Activated CD4-positive, alpha-beta T cell treated with anti-CD3 and anti-CD28 coated beads, Interleukin-2, amount 50 U/mL, for 24 hours (primary cell): ENCODE results near the gene OR1D5.
"Not testable (repeated sequence)": the region's sequence is repeated elsewhere in the genome, so short reads cannot be mapped to it uniquely, and the experiment has no call there.

ENCODE experiments used
- DNase-seq, 2 donors: peaks; one replicate each; pipeline ENCODE4 v3.0.0-alpha.2; 2020; ENCODE audit warnings: low read depth in 1 of 2, low spot score in 1 of 2

Gene OR1D5

DNA sequence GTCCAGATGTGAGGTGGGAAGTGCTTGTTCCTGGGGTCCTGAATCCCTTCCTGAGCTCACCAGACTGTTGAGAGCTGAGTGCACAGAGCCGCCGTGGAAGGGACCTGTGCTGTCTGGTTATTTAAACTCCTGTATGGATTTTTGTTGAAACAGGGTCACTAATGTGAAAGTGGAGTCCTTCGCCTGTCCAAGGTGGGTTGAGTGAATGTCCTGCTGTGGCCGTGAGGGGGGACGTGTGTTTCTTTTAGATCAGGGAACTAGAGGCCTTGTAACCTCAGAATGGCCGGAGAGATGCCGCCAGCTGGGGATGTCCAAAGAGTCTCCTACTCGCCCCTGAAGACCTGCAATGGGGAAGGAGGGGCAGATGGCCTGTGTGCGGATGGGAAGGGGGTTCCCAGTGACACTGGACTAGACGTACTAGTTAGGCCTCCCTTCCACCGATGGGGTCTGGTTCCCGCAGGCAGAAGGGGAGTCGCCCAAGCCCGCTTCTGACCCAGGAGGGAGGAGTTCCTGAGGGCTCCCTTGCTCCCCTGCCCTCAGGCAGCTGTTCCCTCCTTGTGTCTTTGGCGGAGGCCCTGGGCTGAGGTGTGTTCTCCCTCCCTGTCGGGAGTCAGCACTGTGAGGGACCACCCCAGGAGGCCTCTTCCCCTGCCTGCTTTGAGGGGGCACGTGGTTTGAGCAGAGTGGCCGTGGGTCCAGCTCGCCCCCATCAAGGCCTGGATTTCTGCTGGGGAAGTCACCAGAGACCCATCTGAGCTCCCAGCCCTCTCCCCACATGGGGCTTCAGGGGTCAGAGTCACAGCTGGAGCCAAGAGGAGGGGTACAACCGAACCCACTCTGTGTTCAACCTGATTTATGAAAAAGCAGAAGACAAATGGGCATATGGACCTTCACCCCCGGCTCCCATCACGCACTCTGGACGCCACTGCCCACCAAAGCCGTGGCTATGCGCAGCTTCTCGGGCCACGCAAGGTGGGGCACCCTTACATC lies 30.9 kb downstream of the OR1D5 start:
- no peak for DNase-seq

DNA sequence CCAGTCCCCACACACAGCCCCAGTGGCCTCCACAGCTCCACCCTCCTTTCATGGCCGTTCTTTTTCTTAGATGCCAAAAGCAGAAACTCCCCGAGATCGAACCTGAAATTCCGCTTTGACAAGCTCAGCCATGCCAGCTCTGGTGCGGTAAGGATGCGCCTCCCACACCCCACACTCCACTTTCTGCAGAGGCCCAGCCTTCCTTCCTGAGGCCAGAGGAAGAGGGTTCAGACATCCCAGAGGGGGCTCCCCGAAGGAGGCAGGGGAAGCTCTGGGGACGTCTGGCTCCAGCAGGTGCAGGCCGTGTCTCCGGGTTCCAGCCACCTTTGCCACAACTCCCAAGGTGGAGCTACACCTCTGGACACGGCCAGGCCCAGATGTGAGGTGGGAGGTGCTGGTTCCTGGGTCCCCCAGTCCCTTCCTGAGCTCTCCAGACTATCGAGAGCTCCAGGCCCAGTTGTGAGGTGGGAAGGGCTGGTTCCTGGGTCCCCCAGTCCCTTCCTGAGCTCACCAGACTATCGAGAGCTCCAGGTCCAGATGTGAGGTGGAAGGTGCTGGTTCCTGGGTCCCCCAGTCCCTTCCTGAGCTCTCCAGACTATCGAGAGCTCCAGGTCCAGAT lies 32.4 kb downstream of the OR1D5 start:
- DNase-seq: not testable (repeated sequence)

DNA sequence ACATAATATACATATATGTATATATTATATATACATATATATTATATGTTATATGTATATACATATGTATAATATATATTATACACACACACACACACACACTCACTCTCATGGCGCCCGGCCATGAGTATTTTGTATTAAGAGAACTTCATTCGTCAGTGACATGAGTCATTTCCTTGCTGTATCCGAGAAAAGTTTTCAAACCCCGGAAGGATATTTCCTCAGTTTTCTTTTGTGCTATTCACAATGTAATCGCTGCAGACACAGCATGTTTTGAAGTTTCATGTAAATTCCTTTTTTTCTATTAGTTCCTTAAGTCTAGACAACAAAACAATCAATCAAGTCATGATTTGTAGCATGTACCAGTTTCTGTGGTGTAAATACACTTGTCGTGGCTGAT lies 33.3 kb downstream of the OR1D5 start:
- no peak for DNase-seq

DNA sequence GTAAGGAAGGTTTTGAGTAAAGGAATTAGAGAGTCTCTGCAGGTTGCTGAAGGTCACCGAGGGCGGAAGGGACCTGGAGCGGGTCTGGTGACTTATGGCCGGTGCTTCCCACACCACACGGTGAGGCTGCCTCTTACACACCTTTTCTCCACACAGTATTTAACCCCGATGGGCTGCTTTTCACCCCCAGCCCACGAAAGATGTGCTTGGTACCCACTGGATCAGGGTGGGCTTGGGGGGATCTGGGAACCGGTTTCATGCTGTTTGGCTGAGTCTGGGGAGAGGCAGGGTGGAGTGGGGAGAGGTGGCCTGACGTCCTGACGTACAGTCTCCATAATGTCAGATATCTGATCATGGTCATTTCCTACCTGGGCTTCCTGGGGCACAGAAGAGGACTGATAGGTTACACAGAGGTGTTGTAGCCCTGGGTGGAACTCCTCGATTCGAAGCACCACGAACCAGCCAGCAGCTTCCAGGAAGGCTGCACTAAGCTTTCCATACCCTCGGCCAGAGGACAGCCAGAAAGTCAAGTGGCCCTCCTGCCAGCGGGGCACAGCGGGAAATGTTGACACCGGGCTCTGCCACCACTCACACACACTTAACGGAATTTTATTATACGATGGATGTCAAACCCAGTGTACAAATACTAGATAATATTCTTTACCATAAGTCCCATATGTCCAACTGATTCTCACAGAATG lies 34.0 kb downstream of the OR1D5 start:
- DNase-seq: no peak

DNA sequence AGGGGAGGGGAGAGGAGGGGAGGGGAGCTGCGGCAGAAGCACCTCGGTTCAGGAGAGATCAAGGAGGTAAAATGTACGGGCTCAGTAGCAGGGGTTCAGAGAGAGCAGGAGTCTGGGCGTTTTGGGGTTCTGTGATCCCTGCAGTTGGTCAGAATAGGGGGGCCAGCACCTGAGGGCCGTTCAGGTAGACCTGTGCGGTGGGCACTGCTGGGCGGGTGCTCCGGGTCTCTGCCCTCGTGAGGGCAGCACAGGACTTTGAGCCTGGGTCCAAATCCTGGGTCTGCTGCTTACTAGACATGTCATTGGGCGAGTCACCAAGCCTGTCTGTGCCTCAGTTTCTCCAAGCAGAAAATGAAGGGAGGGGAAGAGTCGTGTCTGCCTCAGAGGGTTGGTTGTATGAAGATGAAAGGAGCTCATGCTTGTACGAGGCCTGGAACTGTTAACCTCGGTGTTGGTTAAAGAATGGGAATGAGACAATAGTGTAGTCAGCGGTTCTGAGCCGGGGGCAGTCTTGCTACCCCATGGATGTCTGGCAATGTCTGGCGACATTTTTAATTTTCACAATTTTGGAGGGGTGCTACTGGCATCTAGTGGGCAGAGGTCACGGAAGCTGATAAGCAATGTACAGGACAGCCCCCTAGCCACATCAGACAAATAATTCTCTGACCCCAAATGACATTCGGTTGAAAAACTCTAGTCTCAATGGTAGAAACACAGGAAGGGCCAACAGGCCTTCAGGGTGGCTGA lies 35.4 kb downstream of the OR1D5 start:
- DNase-seq: no peak

DNA sequence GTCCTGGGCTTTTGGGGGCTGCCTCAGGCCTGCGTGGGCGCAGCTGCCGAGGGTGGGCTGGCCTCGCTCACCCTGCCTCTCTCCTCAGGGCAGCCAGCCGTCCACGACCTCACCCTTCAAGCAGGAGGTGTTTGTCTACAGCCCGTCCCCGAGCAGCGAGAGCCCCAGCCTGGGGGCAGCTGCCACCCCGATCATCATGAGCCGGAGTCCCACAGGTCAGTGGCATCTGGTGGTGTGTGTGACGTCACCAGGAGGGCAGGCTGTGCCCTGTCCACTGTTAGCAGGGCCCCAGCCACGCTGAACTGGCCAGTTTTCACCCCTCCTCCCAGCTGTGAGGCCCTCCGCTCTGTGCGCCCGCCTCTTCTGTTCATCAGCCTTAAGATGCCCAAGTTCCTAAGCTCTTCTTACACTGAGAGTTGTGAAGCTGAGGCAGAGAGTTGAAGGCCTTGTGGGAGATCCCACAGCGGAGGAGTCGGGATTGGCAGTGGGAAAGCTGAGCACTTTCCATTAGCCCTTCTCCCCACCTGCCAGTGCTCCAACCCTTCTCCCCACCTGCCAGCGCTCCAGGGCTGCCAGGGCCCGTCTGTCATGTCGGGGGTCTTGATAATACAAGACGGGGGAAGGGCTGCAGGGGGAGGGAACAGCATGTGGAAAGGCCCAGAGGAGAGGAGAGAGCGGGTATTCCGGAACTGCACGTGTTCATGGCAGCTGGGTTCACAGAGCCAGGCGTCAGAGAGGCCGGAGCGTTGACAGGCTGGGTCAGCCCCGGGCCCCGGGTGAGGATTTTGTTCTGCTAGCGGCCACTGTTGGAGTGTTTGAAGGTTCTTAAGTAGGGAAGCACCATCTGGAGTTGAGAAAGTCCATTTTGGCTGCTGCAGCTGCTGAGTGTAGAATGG lies 36.3 kb downstream of the OR1D5 start:
- no peak for DNase-seq

DNA sequence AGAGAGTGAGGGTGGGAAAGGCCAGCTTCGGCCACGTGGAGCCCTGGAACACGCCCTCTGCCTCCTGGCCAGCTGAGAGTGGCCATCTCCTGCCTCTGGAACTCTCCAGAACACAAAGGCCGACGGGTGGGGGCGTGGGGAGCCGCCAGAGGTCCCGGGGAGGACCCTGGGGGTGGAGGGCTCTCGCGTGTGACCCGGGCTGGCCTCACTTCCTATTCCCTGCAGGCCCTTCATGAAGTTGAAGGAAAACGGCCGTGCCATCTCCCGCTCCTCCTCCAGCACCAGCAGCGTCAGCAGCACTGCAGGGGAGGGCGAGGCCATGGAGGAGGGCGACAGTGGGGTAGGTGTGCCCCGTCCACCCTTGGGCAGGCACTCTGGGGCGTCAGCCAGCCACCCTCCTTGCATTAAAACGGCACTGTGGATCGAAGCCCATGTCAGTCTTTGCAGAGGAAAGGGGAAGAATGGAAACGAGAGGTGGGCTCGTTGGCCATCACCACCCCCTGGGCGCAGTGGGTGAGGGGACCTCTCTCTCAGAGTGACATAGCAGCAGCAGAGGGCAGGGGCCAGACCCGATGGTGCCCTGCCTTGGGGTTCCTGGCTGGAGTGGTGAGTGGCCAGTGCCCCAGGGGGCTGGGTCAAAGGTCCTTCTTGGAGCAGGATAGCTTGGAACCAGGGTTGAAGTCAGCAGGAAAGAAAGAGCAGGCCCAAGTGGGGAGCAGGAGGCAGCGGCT lies 37.1 kb downstream of the OR1D5 start:
- DNase-seq: no peak

DNA sequence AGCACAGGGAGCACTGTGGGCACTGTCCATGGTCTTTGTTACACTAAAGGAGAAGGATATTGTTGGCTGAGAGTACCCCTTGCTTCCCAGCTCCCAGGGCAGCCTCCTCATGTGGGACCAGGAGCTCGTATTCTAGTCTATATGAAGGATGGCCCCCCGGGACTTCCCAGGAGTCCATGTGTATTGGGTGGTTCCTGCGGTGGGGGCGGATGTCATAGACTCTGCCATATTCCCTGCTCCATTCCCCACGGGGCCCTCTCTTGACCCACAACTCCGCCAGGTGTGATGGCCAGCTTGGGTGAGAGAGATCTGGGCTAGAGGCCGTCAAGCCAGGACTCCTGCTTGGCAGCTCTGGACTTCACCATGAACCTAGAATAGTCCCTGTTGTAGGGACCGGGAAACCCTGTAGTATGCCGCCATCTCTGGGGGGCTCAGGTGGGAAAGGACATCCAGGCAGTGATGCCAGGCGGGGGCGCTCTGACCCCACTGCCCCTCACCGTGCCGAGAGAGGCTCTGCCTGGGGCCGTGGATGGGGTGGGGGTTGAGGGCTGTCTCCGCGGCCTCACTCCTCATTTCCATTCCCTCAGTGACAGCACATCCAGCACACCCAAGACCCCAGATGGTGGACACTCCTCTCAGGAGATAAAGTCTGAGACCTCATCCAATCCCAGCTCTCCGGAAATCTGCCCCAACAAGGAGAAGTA lies 37.8 kb downstream of the OR1D5 start:
- DNase-seq: no peak

DNA sequence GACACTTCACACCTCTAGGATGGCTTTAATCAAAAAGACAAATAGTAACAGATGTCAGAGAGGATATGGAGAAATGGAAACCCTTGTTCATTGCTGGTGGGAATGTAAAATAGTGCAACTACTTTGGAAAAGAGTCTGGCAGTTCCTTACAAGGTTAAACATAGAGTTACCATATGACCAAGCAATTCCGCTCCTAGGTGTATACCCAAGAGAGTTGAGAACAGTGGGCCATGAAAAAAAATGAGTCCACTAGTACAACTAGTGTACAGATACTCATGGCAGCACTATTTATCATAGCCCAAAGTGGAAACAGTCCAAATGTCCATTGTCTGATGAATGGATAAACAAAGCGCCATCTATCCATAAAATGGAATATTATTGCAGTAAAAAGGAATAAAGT lies 39.1 kb downstream of the OR1D5 start:
- DNase-seq: no peak

DNA sequence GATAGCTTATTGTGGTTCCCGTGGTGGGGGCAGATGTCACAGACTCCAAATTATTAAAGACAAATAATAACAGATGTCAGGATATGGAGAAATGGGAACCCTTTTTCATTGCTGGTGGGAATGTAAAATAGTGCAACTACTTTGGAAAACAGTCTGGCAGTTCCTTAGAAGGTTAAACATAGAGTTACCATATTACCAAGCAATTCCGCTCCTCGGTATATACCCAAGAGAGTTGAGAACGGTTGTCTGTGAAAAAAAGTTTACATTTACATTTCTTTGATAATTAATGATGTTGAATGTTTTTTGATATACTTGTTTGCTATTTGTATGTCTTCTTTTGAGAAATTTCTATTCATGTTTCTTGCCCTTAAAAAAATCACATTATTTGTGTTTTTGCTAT lies 41.2 kb downstream of the OR1D5 start:
- DNase-seq: no peak

DNA sequence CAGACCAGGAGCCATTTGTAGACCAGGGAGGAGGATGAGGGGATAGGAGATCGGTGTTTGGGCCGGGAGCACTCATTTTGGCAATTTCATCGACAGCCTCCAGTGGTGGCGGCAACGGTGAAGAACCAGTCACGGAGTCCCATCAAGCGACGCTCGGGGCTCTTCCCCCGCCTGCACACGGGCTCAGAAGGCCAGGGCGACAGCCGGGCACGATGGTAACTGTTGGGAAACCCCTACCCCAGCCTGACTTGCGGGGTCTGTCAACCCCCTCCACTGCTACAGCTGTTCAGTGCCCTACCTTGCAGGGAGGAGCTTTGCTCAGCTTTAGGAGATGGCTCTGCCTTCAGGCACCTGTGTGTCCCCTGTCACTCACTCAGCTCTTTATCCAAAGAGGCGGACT lies 43.0 kb downstream of the OR1D5 start:
- DNase-seq: no peak

DNA sequence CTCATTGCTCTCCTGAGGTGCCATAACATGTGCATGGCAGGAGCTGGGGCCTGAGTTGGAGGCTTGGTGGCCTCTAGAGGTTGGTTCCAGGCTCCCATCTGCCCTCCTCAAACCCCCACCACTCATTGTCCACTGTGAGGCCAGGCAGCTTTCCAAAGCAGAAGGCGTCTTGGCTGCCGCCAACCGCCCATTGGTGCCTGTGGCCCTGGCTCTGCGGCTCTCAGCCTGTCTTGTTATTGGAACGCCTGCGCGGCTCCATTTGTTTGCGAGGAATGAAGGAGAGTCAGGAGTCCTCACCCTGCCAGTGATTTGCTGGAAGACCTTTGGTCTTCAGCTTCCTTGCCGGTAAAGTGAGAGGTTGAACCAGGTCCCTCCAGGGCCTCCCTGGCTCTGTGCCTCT lies 43.6 kb downstream of the OR1D5 start:
- DNase-seq: no peak

DNA sequence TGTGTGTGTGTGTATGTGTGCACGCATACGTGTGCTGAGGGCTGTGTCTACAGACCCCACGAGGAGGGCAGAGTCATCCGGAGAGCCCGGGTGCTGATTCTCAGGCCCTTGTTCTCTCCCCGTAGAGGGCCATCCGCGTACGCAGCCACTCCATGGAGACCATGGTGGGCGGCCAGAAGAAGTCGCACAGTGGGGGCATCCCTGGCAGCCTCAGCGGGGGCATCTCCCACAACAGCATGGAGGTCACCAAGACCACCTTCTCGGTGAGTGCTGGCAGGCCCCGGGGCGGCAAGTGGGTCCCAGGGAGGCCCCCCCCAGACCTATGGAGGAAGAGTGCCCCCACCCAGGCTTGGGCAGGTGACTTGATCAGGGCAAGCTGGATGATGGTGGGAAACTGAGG lies 45.5 kb downstream of the OR1D5 start:
- no peak for DNase-seq

DNA sequence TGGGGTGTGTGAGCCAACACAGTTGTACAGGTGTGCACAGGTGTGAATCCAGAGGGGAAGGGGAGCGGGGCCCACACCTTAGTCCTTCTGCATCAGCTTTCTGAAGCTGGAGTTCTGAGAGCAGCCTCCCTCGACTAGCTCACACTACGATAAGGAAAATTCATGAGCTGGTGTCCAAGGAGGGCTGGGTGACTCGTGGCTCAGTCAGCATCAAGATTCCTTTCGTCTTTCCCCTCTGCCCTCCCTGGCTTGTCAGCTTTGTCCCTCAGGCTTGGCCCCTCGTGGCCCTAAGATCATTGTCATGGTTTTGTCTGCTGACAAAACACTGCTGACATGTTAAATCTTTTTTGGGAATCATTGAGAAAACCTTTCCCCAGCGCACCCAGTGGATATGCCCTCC lies 47.5 kb downstream of the OR1D5 start:
- no peak for DNase-seq

DNA sequence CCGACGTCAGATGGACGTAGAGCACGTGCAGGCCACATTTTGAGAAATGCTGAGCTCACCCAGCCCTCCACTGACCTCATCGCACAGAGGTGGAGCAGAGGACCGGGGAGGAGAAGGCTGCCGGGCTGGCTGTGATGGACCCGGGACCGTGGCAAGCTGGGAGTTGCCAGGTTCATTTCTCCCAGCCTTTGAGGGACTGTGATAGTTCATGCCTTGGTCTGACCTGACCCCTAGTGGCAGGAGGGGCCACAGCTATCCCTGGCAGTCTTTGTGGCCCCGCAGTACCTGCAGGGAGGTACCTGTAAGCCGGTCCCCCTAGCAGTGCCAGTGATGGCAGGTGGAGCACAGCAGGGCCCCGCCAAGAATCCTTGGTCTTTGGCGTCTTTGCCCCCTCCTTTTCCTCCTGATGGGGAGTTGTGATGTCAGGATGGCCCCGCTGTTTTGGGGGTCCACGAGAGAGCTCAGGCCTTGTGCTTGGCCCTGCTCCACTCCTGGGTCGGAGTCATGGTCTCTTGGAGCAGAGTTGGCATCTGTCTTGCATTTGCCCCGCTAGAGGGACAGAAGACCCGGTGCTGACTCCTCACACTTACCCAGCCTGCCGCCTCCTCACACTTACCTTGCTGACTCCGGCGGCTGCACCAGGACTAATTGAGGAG lies 50.4 kb downstream of the OR1D5 start:
- DNase-seq: peak; percentile 13 to 40
